EH (cell line): ENCODE data around the gene CENPO.
A peak's percentile ranks its signal among the peaks of the same experiment; 100 is the strongest.

Experiments
- DNase-seq: peaks from one replicate; pipeline ENCODE4 v3.0.0-alpha.2; 2015; ENCODE audit warnings: low read depth

Gene CENPO, protein sequence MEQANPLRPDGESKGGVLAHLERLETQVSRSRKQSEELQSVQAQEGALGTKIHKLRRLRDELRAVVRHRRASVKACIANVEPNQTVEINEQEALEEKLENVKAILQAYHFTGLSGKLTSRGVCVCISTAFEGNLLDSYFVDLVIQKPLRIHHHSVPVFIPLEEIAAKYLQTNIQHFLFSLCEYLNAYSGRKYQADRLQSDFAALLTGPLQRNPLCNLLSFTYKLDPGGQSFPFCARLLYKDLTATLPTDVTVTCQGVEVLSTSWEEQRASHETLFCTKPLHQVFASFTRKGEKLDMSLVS

DNA sequence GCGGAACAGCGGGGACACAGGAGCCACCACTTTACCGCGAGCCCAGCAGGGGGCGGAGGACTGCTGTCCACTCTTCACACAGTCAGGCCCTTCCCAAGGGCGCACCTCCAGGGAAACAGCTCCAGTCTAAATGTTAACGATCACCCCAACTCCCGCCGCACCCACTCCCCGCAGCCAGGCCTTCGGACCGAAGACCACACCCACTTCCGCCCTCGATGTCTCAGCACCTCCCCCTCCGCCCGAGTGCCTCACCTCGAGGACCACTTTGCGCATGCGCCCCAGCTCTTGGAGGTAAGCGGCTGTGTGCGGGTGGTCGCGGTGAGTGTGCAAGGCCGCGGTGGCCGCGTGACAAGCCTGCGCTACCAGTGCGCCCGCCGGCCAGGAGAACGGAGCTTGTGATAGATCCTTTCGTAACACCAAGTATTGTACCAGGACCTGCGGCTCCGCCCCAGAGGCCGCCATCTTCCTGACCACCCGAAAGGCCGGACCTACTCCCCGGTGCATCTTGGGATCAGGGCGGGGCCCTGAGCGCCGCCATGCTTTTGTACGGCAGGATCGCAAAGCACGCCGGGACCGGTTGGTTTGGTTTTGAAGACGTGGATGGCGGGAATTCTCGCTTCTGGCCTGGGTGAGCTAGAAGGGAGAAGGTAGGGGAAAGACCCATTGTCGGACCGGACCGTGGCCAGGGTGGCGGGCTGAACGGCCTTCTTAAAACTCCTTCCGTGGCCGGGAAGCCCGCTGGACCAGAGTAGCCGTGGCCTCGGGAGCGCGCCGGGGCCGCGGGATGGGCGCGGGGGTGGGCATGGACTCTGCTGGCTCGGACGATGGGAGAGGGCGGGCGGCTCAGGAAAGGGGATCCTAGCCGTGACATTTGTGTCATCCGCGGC, at the start of gene CENPO, which contains the start of gene PTRHD1:
Gene CENPO, plus strand, starts transcription at position 552 of the 887 bp plus-strand sequence. CDS start 495 bp downstream, outside the sequence.
Gene PTRHD1, minus strand, starts transcription at position 518 of the 887 bp plus-strand sequence. Its CDS starts 14 bp downstream, at position 504.
- DNase-seq: peak; percentile 98

DNA sequence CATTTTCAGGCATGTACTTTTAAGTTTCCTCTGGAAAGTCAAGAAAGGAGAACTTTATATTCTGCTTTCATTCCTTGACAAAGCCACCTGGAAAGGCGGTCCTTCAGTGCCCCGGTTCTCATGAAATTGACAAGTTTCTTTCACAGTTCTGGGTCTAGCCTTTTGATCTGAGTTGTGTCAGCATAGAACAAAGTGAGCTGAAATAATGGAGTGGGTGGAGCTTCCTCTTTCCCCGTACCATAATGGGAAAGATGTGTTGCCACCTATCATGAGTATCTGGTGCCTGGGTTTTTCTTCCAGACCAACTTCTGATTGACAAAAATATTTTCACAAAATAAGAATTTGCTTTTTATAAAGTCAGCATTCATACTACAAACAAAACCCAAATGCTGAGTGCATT, 49.3 kb upstream of the CENPO start:
- no peak for DNase-seq

DNA sequence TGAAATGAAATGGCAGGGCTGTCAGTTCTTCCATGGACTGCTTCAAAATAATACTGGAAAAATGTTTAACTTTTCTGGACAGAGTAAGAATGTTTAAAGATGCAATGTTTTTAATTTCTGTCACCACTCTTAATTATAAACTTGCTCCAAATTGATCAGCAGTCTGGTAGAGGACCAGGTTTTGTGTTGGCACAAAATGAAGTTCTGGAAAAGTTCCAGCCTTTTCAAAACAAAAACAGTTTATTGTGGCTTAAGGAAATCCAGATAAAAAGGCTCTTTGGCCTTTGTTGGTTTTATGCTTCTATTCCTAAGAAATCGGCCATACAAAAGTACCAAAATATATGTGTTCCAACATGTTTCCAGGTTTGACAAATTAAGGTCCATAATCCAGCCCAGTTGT, 48.9 kb upstream of the CENPO start:
- no peak for DNase-seq

DNA sequence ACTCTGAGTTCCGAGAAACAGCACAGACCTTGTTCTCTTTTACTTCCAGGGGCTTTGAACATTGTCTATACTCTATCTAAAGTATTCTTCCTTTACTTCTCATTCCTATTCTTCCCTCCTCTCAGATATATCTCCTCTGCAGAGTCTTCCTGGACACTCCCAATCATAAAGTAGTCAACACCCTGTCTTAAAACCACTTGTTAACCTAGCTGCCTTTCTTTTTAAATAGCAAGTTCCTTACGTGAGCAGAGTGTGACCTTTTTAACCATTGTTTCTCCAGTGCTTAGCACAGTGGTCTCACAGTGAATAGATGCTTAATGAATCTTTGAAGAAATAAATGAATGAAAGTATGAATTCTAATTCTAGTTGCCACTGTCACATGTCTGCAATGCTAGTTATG, 47.4 kb upstream of the CENPO start:
- DNase-seq: no peak

DNA sequence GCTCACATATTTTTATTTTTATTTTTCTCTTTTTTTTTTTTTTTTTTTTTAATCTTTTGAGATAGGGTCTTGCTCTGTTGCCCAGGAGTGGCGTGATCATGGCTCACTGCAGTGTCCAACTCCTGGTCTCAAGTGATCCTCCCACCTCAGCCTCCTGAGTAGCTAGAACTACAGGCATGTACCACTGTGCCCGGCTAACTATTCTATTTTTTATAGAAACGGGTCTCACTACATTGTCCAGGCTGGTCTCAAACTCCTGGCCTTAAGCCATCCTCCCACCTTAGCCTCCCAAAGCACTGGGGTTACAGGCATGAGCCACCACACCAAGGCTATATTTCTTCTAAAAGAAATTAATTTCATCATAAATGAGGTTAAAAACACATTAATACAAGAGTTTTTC, 45.9 kb upstream of the CENPO start:
- DNase-seq: no peak

- no peak for DNase-seq
Observed at GRCh38 chr2:24749069-24749691, 44.0 kb upstream of the CENPO start.

- DNase-seq: no peak
Observed at GRCh38 chr2:24754985-24755705, 38.1 kb upstream of the CENPO start.

GRCh38 chr2:24756789-24757188, 36.4 kb upstream of the CENPO start:
- DNase-seq: no peak

DNA sequence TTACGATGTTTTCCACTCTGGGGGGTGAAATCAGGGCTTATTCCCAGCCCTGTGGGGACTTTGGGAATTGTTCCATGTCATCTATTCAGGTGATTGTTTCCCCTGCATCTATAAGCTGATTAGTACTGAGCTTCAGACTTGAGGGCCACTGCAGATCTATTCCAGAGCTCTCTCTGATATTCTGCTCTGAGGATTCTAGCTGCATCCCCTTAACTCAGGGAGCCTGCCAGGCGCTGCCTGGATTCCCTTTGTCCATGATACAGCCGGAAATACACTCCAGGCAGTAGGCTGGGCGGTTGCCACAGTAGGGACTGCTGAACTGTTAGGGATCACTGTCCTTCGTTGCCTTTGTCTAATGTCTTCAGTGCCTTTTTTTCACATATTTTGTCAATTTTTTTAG, 31.4 kb upstream of the CENPO start:
- DNase-seq: no peak

- DNase-seq: no peak
Observed at GRCh38 chr2:24762518-24762917, 30.7 kb upstream of the CENPO start.

GRCh38 chr2:24763843-24764242, 29.4 kb upstream of the CENPO start:
- peak; percentile 5 for DNase-seq

DNA sequence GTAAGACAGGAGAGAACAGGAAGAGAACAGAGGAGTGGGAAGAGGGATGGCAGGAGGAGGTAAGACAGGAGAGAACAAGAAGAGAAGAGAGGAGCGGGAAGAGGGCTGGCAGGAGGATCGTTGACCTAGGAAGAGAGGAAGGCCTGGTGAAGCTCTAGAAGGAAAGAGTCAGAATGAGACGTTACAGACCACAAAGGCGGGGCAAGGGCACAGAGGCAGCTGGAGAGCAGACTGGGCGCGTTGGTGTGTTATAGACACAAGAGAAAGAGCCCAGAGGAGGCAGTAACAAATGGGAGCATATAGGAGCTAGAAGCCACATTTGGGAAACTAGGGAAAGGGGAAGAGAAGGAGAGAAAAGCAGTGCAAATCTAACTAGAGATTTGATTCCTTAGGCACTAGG, 26.6 kb upstream of the CENPO start:
- no peak for DNase-seq

GRCh38 chr2:24768013-24768412, 25.2 kb upstream of the CENPO start:
- DNase-seq: no peak

GRCh38 chr2:24768601-24769000, 24.6 kb upstream of the CENPO start:
- DNase-seq: no peak

GRCh38 chr2:24771061-24771460, 22.2 kb upstream of the CENPO start:
- no peak for DNase-seq

- DNase-seq: peak; percentile 44
Observed at GRCh38 chr2:24771764-24772586, 21.2 kb upstream of the CENPO start.

- no peak for DNase-seq
Observed at GRCh38 chr2:24774373-24774772, 18.9 kb upstream of the CENPO start.

DNA sequence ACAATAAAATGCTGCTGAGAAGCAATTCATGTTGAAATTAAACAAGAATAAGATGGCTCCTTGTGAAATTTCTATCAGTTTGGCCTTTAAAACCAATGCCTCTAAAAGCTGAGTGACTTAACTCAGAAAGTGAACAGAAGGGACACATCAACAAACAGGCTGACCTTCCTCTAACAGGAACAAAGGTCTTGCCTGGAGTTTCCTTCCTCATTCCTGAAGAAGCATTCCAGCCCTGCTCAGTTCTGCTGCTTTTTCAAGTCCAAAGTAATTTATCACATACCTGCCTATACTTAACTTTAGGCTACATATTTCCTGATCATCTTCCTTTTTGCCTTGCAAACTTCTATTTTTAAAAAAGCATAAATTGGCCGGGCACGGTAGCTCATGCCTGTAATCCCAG, 14.1 kb upstream of the CENPO start:
- no peak for DNase-seq

GRCh38 chr2:24783641-24784040, 9.6 kb upstream of the CENPO start:
- no peak for DNase-seq

DNA sequence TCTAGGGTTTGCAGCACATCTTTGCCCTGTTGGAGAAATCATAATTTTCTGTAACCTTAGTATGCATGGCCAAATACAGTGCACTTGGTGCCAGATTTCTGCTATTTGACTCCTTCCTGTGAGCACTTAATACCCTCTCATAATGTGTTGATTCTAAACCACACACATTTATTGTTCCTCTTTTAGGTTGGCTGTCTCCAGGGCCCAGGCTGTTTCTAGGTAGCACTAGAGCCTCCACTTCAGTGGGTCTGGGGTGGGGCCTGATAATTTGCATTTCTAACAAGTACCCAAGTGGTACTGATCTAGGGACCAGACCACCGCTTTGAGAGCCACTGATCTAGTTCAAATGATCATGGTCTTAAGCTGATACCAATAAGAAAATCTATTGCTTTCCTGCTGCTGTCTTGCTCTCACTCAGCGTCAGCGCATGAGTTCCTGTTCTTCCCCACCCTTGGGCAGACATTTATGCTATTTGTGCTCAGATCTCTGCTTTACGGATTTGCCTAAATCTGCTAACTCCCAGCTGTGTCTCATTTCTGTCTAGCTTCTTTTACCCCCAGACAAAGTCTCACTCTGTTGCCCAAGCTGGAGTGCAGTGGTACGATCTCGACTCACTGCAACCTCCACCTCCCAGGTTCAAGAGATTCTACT, 7.4 kb upstream of the CENPO start:
- no peak for DNase-seq

- no peak for DNase-seq
Observed at GRCh38 chr2:24787532-24787931, 5.7 kb upstream of the CENPO start.
